Natural killer cell (primary cell): ENCODE data around the gene HOXB4. TPM values are rescaled to one million over a fixed set of nuclear protein-coding genes. Genes with fewer than 3 reads are reported as not detected.
A peak's percentile ranks its signal among the peaks of the same experiment; 100 is the strongest.

Experiments
- ATAC-seq, 3 donors: fragments of 150-1000 bp in 2 of 3; fragments of 200-7000 bp in 1 of 3; cut with Tn5 transposase; 1 replicate in 1 of 3; 2 replicates in 2 of 3; pipeline ENCODE4 v1.10.0; 2021; ENCODE audit warnings: mild to moderate bottlenecking in 2 of 3, moderate library complexity in 2 of 3
- DNase-seq, 2 donors: peaks; one replicate each; pipeline versions ENCODE4 v3.0.0 to v3.0.0-alpha.2; 2013 to 2021; ENCODE audit warnings: mixed read lengths in 1 of 2
- H3K27ac ChIP-seq: one replicate; pipeline ENCODE4 v1.5.1; 2013; ENCODE audit warnings: mild to moderate bottlenecking, low read length
- H3K27me3 ChIP-seq: one replicate; pipeline ENCODE4 v1.6.1; 2013; ENCODE audit warnings: low read length; ENCODE audit not compliant: control insufficient read depth, insufficient read depth
- H3K36me3 ChIP-seq: one replicate; pipeline ENCODE4 v1.6.1; 2013; ENCODE audit warnings: low read length; ENCODE audit not compliant: control insufficient read depth, insufficient read depth
- H3K4me1 ChIP-seq: one replicate; pipeline ENCODE4 v1.6.1; 2013; ENCODE audit warnings: low read length; ENCODE audit not compliant: control insufficient read depth, insufficient read depth
- H3K4me3 ChIP-seq: one replicate; pipeline ENCODE4 v1.5.1; 2013; ENCODE audit warnings: low read length
- H3K9me3 ChIP-seq: one replicate; pipeline ENCODE4 v1.6.1; 2013; ENCODE audit warnings: low read length; ENCODE audit not compliant: control insufficient read depth, insufficient read depth
- H3K27ac Mint-ChIP-seq, 2 donors: one replicate each; pipeline ENCODE4 v1.8.0; 2022; ENCODE audit warnings: mild to moderate bottlenecking in 2 of 2, mixed read lengths in 2 of 2, moderate library complexity in 1 of 2
- H3K27me3 Mint-ChIP-seq, 2 donors: one replicate each; pipeline ENCODE4 v1.8.0; 2022; ENCODE audit warnings: low read depth in 2 of 2, mixed read lengths in 2 of 2
- H3K36me3 Mint-ChIP-seq: one replicate; pipeline ENCODE4 v1.8.0; 2022; ENCODE audit warnings: mixed read lengths
- H3K4me1 Mint-ChIP-seq, 2 donors: one replicate each; pipeline ENCODE4 v1.8.0; 2022; ENCODE audit warnings: mixed read lengths in 2 of 2
- H3K4me3 Mint-ChIP-seq: one replicate; pipeline ENCODE4 v1.8.0; 2022; ENCODE audit warnings: mild to moderate bottlenecking, moderate library complexity, mixed read lengths
- H3K9me3 Mint-ChIP-seq, 2 donors: one replicate each; pipeline ENCODE4 v1.8.0; 2022; ENCODE audit warnings: mixed read lengths in 2 of 2
- CTCF ChIP-seq: fragments of 200-600 bp; IDR thresholded peaks from one replicate; pipeline ENCODE4 v1.8.0; 2022; ENCODE audit warnings: antibody characterized with exemption
- WGBS: methylation state at CpG from one replicate; pipeline ENCODE4 v1.1.7; 2013; ENCODE audit warnings: missing lambda C conversion rate; ENCODE audit not compliant: insufficient coverage; 5-methylcytosine and 5-hydroxymethylcytosine counted together
- intact Hi-C: fragments of 100-400 bp; cut with micrococcal nuclease; formaldehyde crosslinking; loops from one replicate; pipeline ENCODE4 v1.14.2; 2022
- total RNA-seq, 4 donors: library from RNA; stranded (reverse); fragments of 120-200 nt in 1 of 4; gene quantifications; one replicate each; pipeline versions ENCODE4 v1.2.3 to v1.2.4, GENCODE V29; 2013 to 2022

Gene HOXB4
- total RNA-seq, 3 donors from 2014 or later (not counting 1 experiment from before 2014, with no cell fraction given) = 3.5 to 6.7 (median 5.7) TPM

GRCh38 chr17:48544349-48545021, 33.7 kb downstream of the HOXB4 start:
- ATAC-seq (peak in 1 of 3 donors; percentile 8), DNase-seq (peak in 1 of 2 donors; percentile 60)
- Mint-ChIP-seq H3K27me3 (peaks cover 0 to 23% of the 10 kb centered on the region in 2 donors), H3K4me3 (peak overlapping the region; percentile 99), H3K36me3 (peaks cover 7% of the 10 kb centered on the region), H3K27ac (peak overlapping the region; percentile 94 to 99), H3K9me3 (no peaks in the 10 kb centered on the region), H3K4me1 (peaks cover 73 to 74% of the 10 kb centered on the region in 2 donors)
- intact Hi-C loops = no loop called here
- peaks cover 62% of the 10 kb centered on the region for H3K4me1 ChIP-seq
- whole genome bisulfite sequencing = 5% methylated on average over 28 of the region's 38 CpGs
- peak overlapping the region; percentile 95 for H3K27ac ChIP-seq
- H3K27me3 ChIP-seq = no peaks in the 10 kb centered on the region
- no peaks in the 10 kb centered on the region for H3K9me3 ChIP-seq
- TF ChIP-seq CTCF = no peak
- H3K36me3 ChIP-seq = no peaks in the 10 kb centered on the region
- peak overlapping the region; percentile 77 for H3K4me3 ChIP-seq

DNA sequence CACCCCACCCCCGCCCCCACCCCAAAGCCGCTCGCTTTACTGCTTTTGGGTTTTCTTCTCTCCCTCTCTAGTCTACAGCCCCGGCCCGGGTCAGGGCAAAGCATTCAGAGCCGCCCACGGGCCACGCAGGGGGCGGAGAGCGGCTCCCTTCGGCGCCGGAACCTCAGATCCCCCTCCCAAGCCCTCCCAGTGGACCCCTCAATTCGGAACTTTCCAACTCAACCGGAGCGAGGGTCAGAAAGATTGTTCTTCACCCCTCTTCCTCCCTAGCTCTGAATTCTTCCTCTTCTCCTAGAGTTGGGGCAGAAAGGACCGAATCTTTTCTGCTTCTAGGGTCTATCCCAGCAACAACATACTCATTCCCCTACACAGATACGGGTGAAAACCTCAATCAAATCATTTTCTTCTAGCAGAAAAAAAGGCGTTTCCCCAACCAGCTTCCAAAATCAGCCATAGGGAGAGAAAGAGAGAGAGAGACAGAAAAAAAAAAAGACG, 34.2 kb downstream of the HOXB4 start:
- Histone ChIP-seq H3K9me3 (no peaks in the 10 kb centered on the region), H3K4me3 (peak overlapping the region; percentile 77), H3K27ac (peak overlapping the region; percentile 95), H3K4me1 (peaks cover 62% of the 10 kb centered on the region), H3K27me3 (no peaks in the 10 kb centered on the region), H3K36me3 (no peaks in the 10 kb centered on the region)
- intact Hi-C loops = loop anchor here (2.0 kb wide), 1 partner anchor 15 kb away; no protein-coding TSS in a partner anchor
- peak; percentile 24 to 45 (median 30) for ATAC-seq
- TF ChIP-seq CTCF = no peak
- WGBS = 0% methylated on average over 18 of the region's 20 CpGs
- Mint-ChIP-seq H3K9me3 (no peaks in the 10 kb centered on the region), H3K4me3 (peak overlapping the region; percentile 99), H3K27me3 (peaks cover 0 to 23% of the 10 kb centered on the region in 2 donors), H3K4me1 (peaks cover 73 to 74% of the 10 kb centered on the region in 2 donors), H3K27ac (peak overlapping the region; percentile 94 to 99), H3K36me3 (peaks cover 7% of the 10 kb centered on the region)
- DNase-seq = peak in 1 of 2 donors; percentile 52

GRCh38 chr17:48543107-48543853, 34.9 kb downstream of the HOXB4 start:
- no peaks in the 10 kb centered on the region for H3K9me3 Mint-ChIP-seq
- H3K4me3 Mint-ChIP-seq = peak overlapping the region; percentile 99
- TF ChIP-seq CTCF = peak; percentile 36
- Histone ChIP-seq H3K36me3 (no peaks in the 10 kb centered on the region), H3K9me3 (no peaks in the 10 kb centered on the region), H3K27me3 (no peaks in the 10 kb centered on the region), H3K27ac (peak overlapping the region; percentile 95), H3K4me3 (peak overlapping the region; percentile 77), H3K4me1 (peaks cover 57% of the 10 kb centered on the region)
- peaks cover 7% of the 10 kb centered on the region for H3K36me3 Mint-ChIP-seq
- H3K27ac Mint-ChIP-seq = peak overlapping the region; percentile 94 to 99
- DNase-seq = peak; percentile 64 to 77
- peak; percentile 63 to 74 (median 71) for ATAC-seq
- under 1% methylated on average over 72 of the region's 72 CpGs for whole genome bisulfite sequencing
- H3K27me3 Mint-ChIP-seq = peaks cover 0 to 23% of the 10 kb centered on the region in 2 donors
- H3K4me1 Mint-ChIP-seq = peaks cover 68 to 69% of the 10 kb centered on the region in 2 donors
- intact Hi-C loops = loop anchor here (2.0 kb wide), 1 partner anchor 14 kb away; no protein-coding TSS in a partner anchor
